ENCODE data around the gene SIGLEC1. TPM values are rescaled to one million over a fixed set of nuclear protein-coding genes. Genes with fewer than 3 reads are reported as not detected.

The SIGLEC1 gene
- total RNA-seq, 1 experiment from 2014 or later = not detected

GRCh38 chr20:3710011-3710466, 2.4 kb downstream of the SIGLEC1 start:
- ChIA-PET CTCF (interaction anchor here (0.6 to 2.4 kb wide), 4 partner anchors 12 to 147 kb away, joined by 6 to 25 read pairs (median 8); no protein-coding TSS in a partner anchor), POLR2A (ENCODE audit: low non-redundant PET) (no interaction called here)
- TF ChIP-seq CTCF (conservative IDR thresholded peaks at IDR 0.05; ENCODE audit: low read depth, low read length) (no peak), EZH2 (IDR thresholded peaks at IDR 0.05; ENCODE audit: borderline replicate concordance, low read depth, low read length, poor library complexity, severe bottlenecking) (no peak)
- Histone ChIP-seq H3K36me3 (ENCODE audit: insufficient read depth, low read length, poor library complexity, severe bottlenecking) (no peaks in the 10 kb centered on the region), H3K27ac (ENCODE audit: low read depth, low read length, poor library complexity, severe bottlenecking) (no peak overlapping the region), H3K4me3 (ENCODE audit: low read depth, low read length, poor library complexity, severe bottlenecking) (no peak overlapping the region), H3K27me3 (replicated peaks; ENCODE audit: insufficient read depth, low read depth, low read length, poor library complexity) (no peaks in the 10 kb centered on the region), H3K9me3 (ENCODE audit: low read depth, low read length, poor library complexity, severe bottlenecking) (no peaks in the 10 kb centered on the region), H3K4me1 (ENCODE audit: insufficient read depth, low read length, poor library complexity, severe bottlenecking) (no peaks in the 10 kb centered on the region)
- DNase-seq (ENCODE audit: low spot score) = no peak
- intact Hi-C loops (cut with micrococcal nuclease; ENCODE audit: unreplicated experiment) = loop anchor here (5.0 kb wide), 2 partner anchors 148 to 493 kb away; no protein-coding TSS in a partner anchor
- BruUV-seq (replicated peaks) = no TSS peak

GRCh38 chr20:3707508-3707899, 4.9 kb downstream of the SIGLEC1 start:
- no peak overlapping the region for H3K27ac ChIP-seq (ENCODE audit: low read depth, low read length, poor library complexity, severe bottlenecking)
- no peaks in the 10 kb centered on the region for H3K9me3 ChIP-seq (ENCODE audit: low read depth, low read length, poor library complexity, severe bottlenecking)
- H3K36me3 ChIP-seq (ENCODE audit: insufficient read depth, low read length, poor library complexity, severe bottlenecking) = no peaks in the 10 kb centered on the region
- TF ChIP-seq CTCF (conservative IDR thresholded peaks at IDR 0.05; ENCODE audit: low read depth, low read length) (no peak), EZH2 (IDR thresholded peaks at IDR 0.05; ENCODE audit: borderline replicate concordance, low read depth, low read length, poor library complexity, severe bottlenecking) (no peak)
- H3K27me3 ChIP-seq (replicated peaks; ENCODE audit: insufficient read depth, low read depth, low read length, poor library complexity) = no peaks in the 10 kb centered on the region
- no TSS peak for BruUV-seq (replicated peaks)
- H3K4me1 ChIP-seq (ENCODE audit: insufficient read depth, low read length, poor library complexity, severe bottlenecking) = no peaks in the 10 kb centered on the region
- H3K4me3 ChIP-seq (ENCODE audit: low read depth, low read length, poor library complexity, severe bottlenecking) = no peak overlapping the region
- intact Hi-C loops (cut with micrococcal nuclease; ENCODE audit: unreplicated experiment) = no loop called here
- DNase-seq (ENCODE audit: low spot score) = no peak
- CTCF ChIA-PET = no interaction called here
- POLR2A ChIA-PET (ENCODE audit: low non-redundant PET) = no interaction called here

- POLR2A ChIA-PET (ENCODE audit: low non-redundant PET) = no interaction called here
- intact Hi-C loops (cut with micrococcal nuclease; ENCODE audit: unreplicated experiment) = no loop called here
- CTCF ChIA-PET = no interaction called here
- H3K4me3 ChIP-seq (ENCODE audit: low read depth, low read length, poor library complexity, severe bottlenecking) = no peak overlapping the region
- H3K27me3 ChIP-seq (replicated peaks; ENCODE audit: insufficient read depth, low read depth, low read length, poor library complexity) = no peaks in the 10 kb centered on the region
- DNase-seq (ENCODE audit: low spot score) = no peak
- H3K9me3 ChIP-seq (ENCODE audit: low read depth, low read length, poor library complexity, severe bottlenecking) = no peaks in the 10 kb centered on the region
- no TSS peak for BruUV-seq (replicated peaks)
- no peak for TF ChIP-seq EZH2 (IDR thresholded peaks at IDR 0.05; ENCODE audit: borderline replicate concordance, low read depth, low read length, poor library complexity, severe bottlenecking)
- no peak for TF ChIP-seq CTCF (conservative IDR thresholded peaks at IDR 0.05; ENCODE audit: low read depth, low read length)
- no peaks in the 10 kb centered on the region for H3K4me1 ChIP-seq (ENCODE audit: insufficient read depth, low read length, poor library complexity, severe bottlenecking)
- no peak overlapping the region for H3K27ac ChIP-seq (ENCODE audit: low read depth, low read length, poor library complexity, severe bottlenecking)
- no peaks in the 10 kb centered on the region for H3K36me3 ChIP-seq (ENCODE audit: insufficient read depth, low read length, poor library complexity, severe bottlenecking)
Measured at GRCh38 chr20:3706774-3707507, 5.5 kb downstream of the SIGLEC1 start.
